ENCODE measurements around the gene GLB1L. TPM values are rescaled to one million over a fixed set of nuclear protein-coding genes. Genes with fewer than 3 reads are reported as not detected.
A peak's percentile ranks its signal among the peaks of the same experiment; 100 is the strongest.

Gene GLB1L
- total RNA-seq, 1 experiment from 2014 or later, result 6.1 TPM

- H3K36me3 Mint-ChIP-seq, result no peaks in the 10 kb centered on the region
- H3K27ac Mint-ChIP-seq, result no peak overlapping the region
- ATAC-seq (no peak), DNase-seq (ENCODE audit: low spot score) (no peak)
- TF ChIP-seq USF2 (CRISPR knock-in tag; IDR thresholded peaks at IDR 0.05) (no peak), TCF7 (CRISPR knock-in tag; IDR thresholded peaks at IDR 0.05; ENCODE audit: low read depth) (no peak), ATF1 (CRISPR knock-in tag; IDR thresholded peaks at IDR 0.05) (no peak), ZNF423 (CRISPR knock-in tag; IDR thresholded peaks at IDR 0.05) (no peak), HMGXB4 (CRISPR knock-in tag; IDR thresholded peaks at IDR 0.05) (no peak), CBFB (CRISPR knock-in tag; IDR thresholded peaks at IDR 0.05; ENCODE audit: low read depth) (no peak), NR2C2 (CRISPR knock-in tag; IDR thresholded peaks at IDR 0.05) (no peak)
- CTCF ChIA-PET, result interaction anchor here (1.2 to 1.6 kb wide), 2 partner anchors 8 to 241 kb away, joined by 3 to 5 read pairs; partner anchors contain the start of gene DNAJB2
- peaks cover 8% of the 10 kb centered on the region for H3K4me1 Mint-ChIP-seq
- H3K9me3 Mint-ChIP-seq, result no peaks in the 10 kb centered on the region
- peaks cover 38% of the 10 kb centered on the region for H3K27me3 Mint-ChIP-seq (ENCODE audit: low read depth)
- POLR2A ChIA-PET, result no interaction called here
- no peak overlapping the region for H3K4me3 Mint-ChIP-seq
Measured at GRCh38 chr2:219271021-219271420, 25.8 kb upstream of the GLB1L start.

- no peaks in the 10 kb centered on the region for H3K36me3 Mint-ChIP-seq
- TF ChIP-seq NFYB (CRISPR knock-in tag; conservative IDR thresholded peaks at IDR 0.05; ENCODE audit: low read depth), result no peak
- no peak for TF ChIP-seq ZNF532 (CRISPR knock-in tag; IDR thresholded peaks at IDR 0.05; ENCODE audit: borderline replicate concordance)
- peak; percentile 36; the same call in 1 of the 2 replicates for TF ChIP-seq GABPB1 (CRISPR knock-in tag; IDR thresholded peaks at IDR 0.05)
- no peak for TF ChIP-seq FOXP4 (CRISPR knock-in tag; IDR thresholded peaks at IDR 0.05)
- TF ChIP-seq IRF2 (CRISPR knock-in tag; IDR thresholded peaks at IDR 0.05; ENCODE audit: borderline replicate concordance, low read depth), result no peak
- peaks cover 8% of the 10 kb centered on the region for H3K4me1 Mint-ChIP-seq
- DNase-seq (ENCODE audit: low spot score), result no peak
- H3K9me3 Mint-ChIP-seq, result no peaks in the 10 kb centered on the region
- ChIA-PET CTCF (interaction anchor here (1.0 to 1.6 kb wide), 4 partner anchors 9 to 240 kb away, joined by 3 to 5 read pairs (median 3); partner anchors contain the start of gene DNAJB2), POLR2A (no interaction called here)
- ATAC-seq, result no peak
- no peak overlapping the region for H3K27ac Mint-ChIP-seq
- no peak overlapping the region for H3K4me3 Mint-ChIP-seq
- H3K27me3 Mint-ChIP-seq (ENCODE audit: low read depth), result peaks cover 42% of the 10 kb centered on the region
Measured at GRCh38 chr2:219270055-219270372, 24.8 kb upstream of the GLB1L start.

GRCh38 chr2:219269362-219270054, 24.3 kb upstream of the GLB1L start:
- CTCF ChIA-PET, result interaction anchor here (1.0 to 1.2 kb wide), 3 partner anchors 9 to 225 kb away, joined by 3 to 5 read pairs (median 3); partner anchors contain the start of gene DNAJB2
- H3K36me3 Mint-ChIP-seq, result no peaks in the 10 kb centered on the region
- ATAC-seq, result no peak
- no peak for DNase-seq (ENCODE audit: low spot score)
- H3K4me3 Mint-ChIP-seq, result no peak overlapping the region
- POLR2A ChIA-PET, result interaction anchor here (0.6 kb wide), 1 partner anchor 16 kb away, joined by 5 read pairs; the partner anchor contains the start of gene TUBA4B
- H3K27ac Mint-ChIP-seq, result no peak overlapping the region
- peaks cover 42% of the 10 kb centered on the region for H3K27me3 Mint-ChIP-seq (ENCODE audit: low read depth)
- no peaks in the 10 kb centered on the region for H3K9me3 Mint-ChIP-seq
- peaks cover 3% of the 10 kb centered on the region for H3K4me1 Mint-ChIP-seq
- TF ChIP-seq TEAD4 (CRISPR knock-in tag; IDR thresholded peaks at IDR 0.05) (no peak), ERG (CRISPR knock-in tag; IDR thresholded peaks at IDR 0.05) (no peak), ZNF512 (CRISPR knock-in tag; IDR thresholded peaks at IDR 0.05; ENCODE audit: borderline replicate concordance) (no peak), E2F5 (CRISPR knock-in tag; IDR thresholded peaks at IDR 0.05) (no peak)

All from WTC11 (cell line).